DOHH2 (cell line): ENCODE data around the gene IMPDH1.

Experiments used
- H3F3A ChIP-seq: fragments of 200-600 bp; sonication (generic), shearing (Covaris generic); 2 replicates; pipeline ENCODE4 v1.6.0; 2016; ENCODE audit warnings: antibody characterized with exemption, mild to moderate bottlenecking; ENCODE audit not compliant: control insufficient read depth, insufficient read depth
- H3K27ac ChIP-seq: fragments of 200-600 bp; sonication (generic); 2 replicates; pipeline ENCODE4 v1.5.1; 2014; ENCODE audit warnings: low read depth, mild to moderate bottlenecking, low read length, moderate library complexity
- H3K27me3 ChIP-seq: fragments of 200-600 bp; sonication (generic); 2 replicates; pipeline ENCODE4 v1.6.1; 2014; ENCODE audit warnings: mild to moderate bottlenecking, low read length, mixed read lengths; ENCODE audit not compliant: control insufficient read depth
- H3K36me3 ChIP-seq: fragments of 200-600 bp; sonication (generic); 2 replicates; pipeline ENCODE4 v1.6.1; 2014; ENCODE audit warnings: mild to moderate bottlenecking, low read length, moderate library complexity, mixed read lengths; ENCODE audit not compliant: control insufficient read depth
- H3K4me1 ChIP-seq: fragments of 200-600 bp; sonication (generic); 2 replicates; pipeline ENCODE4 v1.6.1; 2014; ENCODE audit warnings: mild to moderate bottlenecking, low read length, mixed read lengths; ENCODE audit not compliant: control insufficient read depth
- H3K4me2 ChIP-seq: fragments of 200-600 bp; sonication (generic); 2 replicates; pipeline ENCODE4 v1.6.0; 2014; ENCODE audit warnings: mild to moderate bottlenecking, low read length, moderate library complexity
- H3K4me3 ChIP-seq: fragments of 200-600 bp; sonication (generic); 2 replicates; pipeline ENCODE4 v1.5.1; 2014; ENCODE audit warnings: mild to moderate bottlenecking, low read length, mixed read lengths
- H3K79me2 ChIP-seq: fragments of 200-600 bp; sonication (generic); 2 replicates; pipeline ENCODE4 v1.6.1; 2014; ENCODE audit warnings: mild to moderate bottlenecking, low read length, mixed read lengths; ENCODE audit not compliant: control insufficient read depth
- H3K9me2 ChIP-seq: fragments of 200-600 bp; sonication (generic); replicated peaks from 2 replicates; pipeline ENCODE4 v1.6.1; 2014; ENCODE audit warnings: mild to moderate bottlenecking, low read length, mixed read lengths; ENCODE audit not compliant: control insufficient read depth
- H3K9me3 ChIP-seq: fragments of 200-600 bp; sonication (generic); 2 replicates; pipeline ENCODE4 v1.6.1; 2014; ENCODE audit warnings: antibody characterized with exemption, low read length, mixed read lengths; ENCODE audit not compliant: control insufficient read depth, insufficient read depth
- H4K20me1 ChIP-seq: fragments of 200-600 bp; sonication (generic); 2 replicates; pipeline ENCODE4 v1.6.0; 2014; ENCODE audit warnings: low read depth, mild to moderate bottlenecking, antibody characterized with exemption, low read length, moderate library complexity; ENCODE audit not compliant: control insufficient read depth, insufficient read depth
- EZH2phosphoT487 ChIP-seq: fragments of 200-600 bp; sonication (generic); IDR thresholded peaks from 2 replicates; pipeline ENCODE4 v1.6.1; 2017; ENCODE audit warnings: borderline replicate concordance, mild to moderate bottlenecking, antibody characterized with exemption, low read length, moderate library complexity, mixed read lengths
- TF ChIP-seq, protein P1 (sequence below): fragments of 200-600 bp; sonication (generic); IDR thresholded peaks from one replicate; pipeline ENCODE4 v1.5.1; 2014; ENCODE audit warnings: antibody characterized with exemption, mild to moderate bottlenecking, low read depth, low read length; ENCODE audit not compliant: poor library complexity, severe bottlenecking

The IMPDH1 gene

DNA sequence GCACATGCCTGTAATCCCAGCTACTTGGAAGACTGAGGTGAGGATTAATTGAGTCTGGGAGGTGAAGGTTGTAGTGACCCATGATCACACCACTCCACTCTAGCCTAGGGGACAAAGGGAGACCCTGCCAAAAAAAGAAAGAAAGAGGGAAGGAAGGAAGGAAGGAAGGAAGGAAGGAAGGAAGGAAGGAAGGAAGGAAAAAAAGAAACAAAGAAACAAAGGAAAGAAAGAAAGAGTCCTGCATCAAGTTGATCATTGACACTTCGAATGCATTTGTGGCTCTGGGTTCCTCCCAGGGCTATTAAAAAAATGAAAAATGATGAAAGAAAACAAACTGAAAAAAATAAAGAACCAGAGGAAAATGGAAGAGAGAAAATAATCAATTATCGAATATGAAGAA lies 44.4 kb downstream of the IMPDH1 start:
- no peak overlapping the region for H3K4me2 ChIP-seq
- no peaks in the 10 kb centered on the region for H3K9me3 ChIP-seq
- no peaks in the 10 kb centered on the region for H3K79me2 ChIP-seq
- H3K27me3 ChIP-seq: peaks cover 66% of the 10 kb centered on the region
- no peak for TF ChIP-seq EZH2phosphoT487
- TF ChIP-seq, protein P1, sequence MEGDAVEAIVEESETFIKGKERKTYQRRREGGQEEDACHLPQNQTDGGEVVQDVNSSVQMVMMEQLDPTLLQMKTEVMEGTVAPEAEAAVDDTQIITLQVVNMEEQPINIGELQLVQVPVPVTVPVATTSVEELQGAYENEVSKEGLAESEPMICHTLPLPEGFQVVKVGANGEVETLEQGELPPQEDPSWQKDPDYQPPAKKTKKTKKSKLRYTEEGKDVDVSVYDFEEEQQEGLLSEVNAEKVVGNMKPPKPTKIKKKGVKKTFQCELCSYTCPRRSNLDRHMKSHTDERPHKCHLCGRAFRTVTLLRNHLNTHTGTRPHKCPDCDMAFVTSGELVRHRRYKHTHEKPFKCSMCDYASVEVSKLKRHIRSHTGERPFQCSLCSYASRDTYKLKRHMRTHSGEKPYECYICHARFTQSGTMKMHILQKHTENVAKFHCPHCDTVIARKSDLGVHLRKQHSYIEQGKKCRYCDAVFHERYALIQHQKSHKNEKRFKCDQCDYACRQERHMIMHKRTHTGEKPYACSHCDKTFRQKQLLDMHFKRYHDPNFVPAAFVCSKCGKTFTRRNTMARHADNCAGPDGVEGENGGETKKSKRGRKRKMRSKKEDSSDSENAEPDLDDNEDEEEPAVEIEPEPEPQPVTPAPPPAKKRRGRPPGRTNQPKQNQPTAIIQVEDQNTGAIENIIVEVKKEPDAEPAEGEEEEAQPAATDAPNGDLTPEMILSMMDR: no peak
- H3K4me3 ChIP-seq: no peak overlapping the region
- peaks cover 12% of the 10 kb centered on the region; the same call in 1 of the 2 replicates for H3K4me1 ChIP-seq
- H3K27ac ChIP-seq: no peak overlapping the region
- no peaks in the 10 kb centered on the region for H3K36me3 ChIP-seq
- no peaks in the 10 kb centered on the region for H4K20me1 ChIP-seq
- H3F3A ChIP-seq: no peaks in the 10 kb centered on the region
- H3K9me2 ChIP-seq: no peaks in the 10 kb centered on the region

DNA sequence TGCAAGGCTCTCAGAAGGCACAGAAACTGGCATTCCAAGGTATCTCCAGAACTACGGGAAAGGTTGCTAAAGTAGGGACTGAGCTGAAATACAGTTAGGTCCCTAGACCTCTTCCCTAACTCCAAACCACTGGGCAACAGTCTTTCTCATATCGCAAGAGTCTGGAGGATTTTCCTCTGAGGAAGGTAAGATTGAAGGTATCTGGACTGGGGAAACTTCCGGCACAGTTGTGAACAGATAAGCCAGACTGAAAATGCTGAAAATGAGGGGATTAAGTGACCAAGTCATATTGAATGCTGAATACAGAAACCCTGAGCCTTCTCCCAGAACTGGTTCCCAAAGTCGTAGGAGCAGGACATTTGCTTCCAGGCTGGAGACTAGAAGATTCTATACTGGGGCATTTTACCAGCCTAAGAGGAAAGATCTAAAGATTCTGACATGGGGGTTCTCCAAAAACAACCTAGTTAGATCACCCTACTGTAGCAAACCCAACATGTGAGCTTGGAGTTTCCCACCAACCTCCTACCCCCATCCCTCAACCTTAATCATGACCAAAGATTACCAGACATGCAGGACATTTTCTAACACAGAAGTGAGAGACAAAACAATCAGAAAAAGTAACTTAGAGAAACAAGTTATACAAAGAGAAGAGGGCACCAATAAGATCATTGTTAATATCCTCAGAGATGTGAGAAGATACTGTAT lies 45.5 kb downstream of the IMPDH1 start:
- TF ChIP-seq, protein P1: no peak
- H3K27me3 ChIP-seq: peaks cover 77% of the 10 kb centered on the region

DNA sequence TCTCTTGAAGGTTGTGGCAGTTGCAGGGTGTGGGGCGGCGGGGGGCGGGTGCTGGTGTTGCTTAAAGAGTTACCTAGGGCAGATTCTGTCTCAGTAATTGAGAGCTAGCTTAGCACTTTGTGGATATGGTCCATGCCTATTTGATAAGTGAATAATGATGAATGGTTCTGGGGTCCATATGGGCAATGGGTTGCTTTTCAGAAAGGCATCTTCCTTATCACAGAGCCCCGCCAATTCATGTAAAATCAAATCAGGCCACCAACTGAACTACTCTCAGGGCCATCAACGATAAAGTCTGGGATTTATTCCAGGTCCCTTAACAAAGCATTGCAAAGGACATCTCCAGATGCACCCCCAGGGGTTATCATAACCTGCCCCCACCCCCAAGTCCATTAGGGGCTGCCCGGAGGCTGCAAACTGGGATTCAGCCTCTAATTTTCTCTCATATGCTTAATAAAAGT lies 46.5 kb downstream of the IMPDH1 start:
- no peaks in the 10 kb centered on the region for H4K20me1 ChIP-seq
- H3K4me1 ChIP-seq: peaks cover 12% of the 10 kb centered on the region; the same call in 1 of the 2 replicates
- H3K9me2 ChIP-seq: no peaks in the 10 kb centered on the region
- no peaks in the 10 kb centered on the region for H3K9me3 ChIP-seq
- TF ChIP-seq EZH2phosphoT487: no peak
- no peak overlapping the region for H3K4me3 ChIP-seq
- H3K4me2 ChIP-seq: no peak overlapping the region
- H3K27me3 ChIP-seq: peaks cover 87% of the 10 kb centered on the region
- H3K36me3 ChIP-seq: no peaks in the 10 kb centered on the region
- H3K79me2 ChIP-seq: no peaks in the 10 kb centered on the region
- H3K27ac ChIP-seq: no peak overlapping the region
- H3F3A ChIP-seq: no peaks in the 10 kb centered on the region

More for the DNA sequence above, 45.5 kb downstream of the IMPDH1 start:
- Histone ChIP-seq H3K36me3 (no peaks in the 10 kb centered on the region), H3K79me2 (no peaks in the 10 kb centered on the region), H3K9me2 (no peaks in the 10 kb centered on the region), H3K4me2 (no peak overlapping the region), H3K9me3 (no peaks in the 10 kb centered on the region), H3K4me1 (peaks cover 12% of the 10 kb centered on the region; the same call in 1 of the 2 replicates), H3F3A (no peaks in the 10 kb centered on the region), H4K20me1 (no peaks in the 10 kb centered on the region), H3K27ac (no peak overlapping the region), H3K4me3 (no peak overlapping the region)

DNA sequence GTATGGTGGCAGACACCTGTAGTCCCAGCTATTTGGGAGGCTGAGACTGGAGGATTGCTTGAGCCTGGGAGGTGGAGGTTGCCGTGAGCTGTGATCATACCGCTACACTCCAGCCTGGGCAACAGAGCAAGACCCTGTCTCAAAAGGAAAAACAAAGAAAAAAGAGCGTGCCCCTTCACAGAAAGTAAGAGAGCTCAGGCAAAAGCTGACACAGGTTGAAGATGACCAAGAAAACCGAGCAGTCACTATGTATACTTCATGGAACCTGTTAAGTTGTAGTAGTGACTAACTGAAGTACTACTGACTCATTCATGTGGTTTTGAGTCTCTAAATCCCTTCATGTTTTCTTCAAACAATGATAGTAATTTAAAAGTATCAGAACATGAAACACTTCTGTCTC lies 47.1 kb downstream of the IMPDH1 start:
- Histone ChIP-seq H3K79me2 (no peaks in the 10 kb centered on the region), H3K4me1 (peaks cover 12% of the 10 kb centered on the region; the same call in 1 of the 2 replicates), H3K9me3 (no peaks in the 10 kb centered on the region), H3K4me2 (no peak overlapping the region), H3F3A (no peaks in the 10 kb centered on the region), H4K20me1 (no peaks in the 10 kb centered on the region), H3K4me3 (no peak overlapping the region), H3K36me3 (no peaks in the 10 kb centered on the region), H3K27me3 (peaks cover 90% of the 10 kb centered on the region), H3K27ac (no peak overlapping the region), H3K9me2 (no peaks in the 10 kb centered on the region)
- no peak for TF ChIP-seq EZH2phosphoT487
- TF ChIP-seq, protein P1: no peak
